SK-N-SH (cell line): ENCODE results near the gene CELSR1.

Source experiments
- EP300 ChIP-seq, 2 experiments: IDR thresholded peaks; 2 replicates each; pipeline versions ENCODE4 v1.4.0 to v1.6.1; 2012; ENCODE audit warnings: borderline replicate concordance in 1 of 2, low read depth in 1 of 2, low read length in 1 of 2
- JUND ChIP-seq: IDR thresholded peaks from 2 replicates; pipeline ENCODE4 v1.4.0; 2012
- NFIC ChIP-seq: IDR thresholded peaks from 2 replicates; pipeline ENCODE4 v1.4.0; 2012; ENCODE audit warnings: borderline replicate concordance
- YY1 ChIP-seq: IDR thresholded peaks from 2 replicates; pipeline ENCODE4 v1.4.0; 2012; ENCODE audit warnings: low read depth, mild to moderate bottlenecking
- TF ChIP-seq, protein P1 (sequence below): fragments of 200-600 bp; sonication (generic); IDR thresholded peaks from 2 replicates; pipeline ENCODE4 v1.6.1; 2017; ENCODE audit warnings: antibody characterized with exemption, mild to moderate bottlenecking, moderate library complexity
- TF ChIP-seq, protein P2 (sequence below): IDR thresholded peaks from 2 replicates; pipeline ENCODE4 v1.4.0; 2012; ENCODE audit warnings: low read depth
- TF ChIP-seq, protein P3 (sequence below): fragments of 150-350 bp; IDR thresholded peaks from 2 replicates; pipeline ENCODE4 v1.6.1; 2017; ENCODE audit warnings: antibody characterized with exemption, low read length, low read depth, borderline replicate concordance

DNA sequence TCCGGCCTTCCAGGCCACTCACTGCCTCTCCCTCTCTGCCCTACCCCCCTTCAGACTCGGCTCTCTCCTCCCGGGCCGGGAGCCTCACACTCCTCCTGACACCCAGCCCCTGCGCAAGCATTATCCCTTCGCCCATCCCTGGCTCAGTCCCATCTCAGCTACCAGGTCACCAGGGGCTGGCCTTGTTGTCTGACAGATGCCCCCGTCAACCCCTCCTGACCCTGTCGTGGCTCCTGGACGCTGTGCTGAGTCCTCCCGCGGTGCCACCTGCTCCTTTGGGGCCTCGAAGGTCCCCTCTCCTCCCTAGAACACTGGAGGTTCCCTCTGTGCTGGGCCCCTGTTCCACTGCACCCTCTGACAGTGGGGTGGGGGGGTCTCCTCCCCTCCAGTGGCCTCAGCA is 169.0 kb downstream of the CELSR1 start:
- TF ChIP-seq NFIC: no peak
- TF ChIP-seq, protein P1, sequence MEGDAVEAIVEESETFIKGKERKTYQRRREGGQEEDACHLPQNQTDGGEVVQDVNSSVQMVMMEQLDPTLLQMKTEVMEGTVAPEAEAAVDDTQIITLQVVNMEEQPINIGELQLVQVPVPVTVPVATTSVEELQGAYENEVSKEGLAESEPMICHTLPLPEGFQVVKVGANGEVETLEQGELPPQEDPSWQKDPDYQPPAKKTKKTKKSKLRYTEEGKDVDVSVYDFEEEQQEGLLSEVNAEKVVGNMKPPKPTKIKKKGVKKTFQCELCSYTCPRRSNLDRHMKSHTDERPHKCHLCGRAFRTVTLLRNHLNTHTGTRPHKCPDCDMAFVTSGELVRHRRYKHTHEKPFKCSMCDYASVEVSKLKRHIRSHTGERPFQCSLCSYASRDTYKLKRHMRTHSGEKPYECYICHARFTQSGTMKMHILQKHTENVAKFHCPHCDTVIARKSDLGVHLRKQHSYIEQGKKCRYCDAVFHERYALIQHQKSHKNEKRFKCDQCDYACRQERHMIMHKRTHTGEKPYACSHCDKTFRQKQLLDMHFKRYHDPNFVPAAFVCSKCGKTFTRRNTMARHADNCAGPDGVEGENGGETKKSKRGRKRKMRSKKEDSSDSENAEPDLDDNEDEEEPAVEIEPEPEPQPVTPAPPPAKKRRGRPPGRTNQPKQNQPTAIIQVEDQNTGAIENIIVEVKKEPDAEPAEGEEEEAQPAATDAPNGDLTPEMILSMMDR: no peak
- TF ChIP-seq, protein P2, sequence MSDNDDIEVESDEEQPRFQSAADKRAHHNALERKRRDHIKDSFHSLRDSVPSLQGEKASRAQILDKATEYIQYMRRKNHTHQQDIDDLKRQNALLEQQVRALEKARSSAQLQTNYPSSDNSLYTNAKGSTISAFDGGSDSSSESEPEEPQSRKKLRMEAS: no peak
- TF ChIP-seq EP300 (IDR thresholded peaks at IDR 0.05; ENCODE audit: borderline replicate concordance in 1 of 2, low read depth in 1 of 2, low read length in 1 of 2): no peak
- no peak for TF ChIP-seq YY1
- no peak for TF ChIP-seq JUND
- TF ChIP-seq, protein P3, sequence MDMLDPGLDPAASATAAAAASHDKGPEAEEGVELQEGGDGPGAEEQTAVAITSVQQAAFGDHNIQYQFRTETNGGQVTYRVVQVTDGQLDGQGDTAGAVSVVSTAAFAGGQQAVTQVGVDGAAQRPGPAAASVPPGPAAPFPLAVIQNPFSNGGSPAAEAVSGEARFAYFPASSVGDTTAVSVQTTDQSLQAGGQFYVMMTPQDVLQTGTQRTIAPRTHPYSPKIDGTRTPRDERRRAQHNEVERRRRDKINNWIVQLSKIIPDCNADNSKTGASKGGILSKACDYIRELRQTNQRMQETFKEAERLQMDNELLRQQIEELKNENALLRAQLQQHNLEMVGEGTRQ: no peak
